Endothelial cell of umbilical vein (primary cell): ENCODE data around the gene LINC00632. TPM values are rescaled to one million over a fixed set of nuclear protein-coding genes. Genes with fewer than 3 reads are reported as not detected.

Source experiments
- BruUV-seq: library from RNA; stranded (reverse); fragments of 400-500 nt; replicated peaks from 2 replicates; lab custom pipeline; 2021; lab: Mats Ljungman, UMichigan
- CTCF ChIA-PET: fragments of 300-600, 350-600 bp; sonication (Branson Sonifier 250); formaldehyde crosslinking; loops from one replicate; lab custom pipeline; 2021; ENCODE audit warnings: antibody characterized with exemption, inconsistent platforms; lab: Charles Lee
- POLR2A ChIA-PET: fragments of 300-600, 350-600 bp; sonication (Branson Sonifier 250); formaldehyde crosslinking; loops from one replicate; lab custom pipeline; 2021; ENCODE audit warnings: antibody characterized with exemption, inconsistent platforms; lab: Charles Lee
- DNase-seq: peaks from one replicate; pipeline ENCODE4 v3.0.0-alpha.2; 2011; ENCODE audit warnings: low read depth, low spot score
- FAIRE-seq: peaks from 2 replicates; lab custom pipeline; 2011; peaks lifted over from hg19 to GRCh38; lab: Jason Lieb, UNC
- H2AFZ ChIP-seq: 2 replicates; pipeline ENCODE4 v1.6.0; 2012; ENCODE audit warnings: low read depth, low read length, control low read depth, inconsistent platforms
- H3K27ac ChIP-seq: 2 replicates; pipeline ENCODE4 v1.5.1; 2011; ENCODE audit warnings: low read depth, mild to moderate bottlenecking, control low read depth, low read length, moderate library complexity; ENCODE audit not compliant: insufficient read depth
- H3K27me3 ChIP-seq, 2 experiments: 2 replicates each; pipeline versions ENCODE4 v1.6.0 to v1.6.1; 2011; ENCODE audit warnings: low read length in 2 of 2, mixed read lengths in 1 of 2; ENCODE audit not compliant: control insufficient read depth in 2 of 2, insufficient read depth in 2 of 2
- H3K36me3 ChIP-seq, 2 experiments: 2 replicates in 1 of 2; 3 replicates in 1 of 2; pipeline ENCODE4 v1.5.1; 2011; ENCODE audit warnings: low read length in 2 of 2, mild to moderate bottlenecking in 1 of 2, moderate library complexity in 1 of 2; ENCODE audit not compliant: control insufficient read depth in 2 of 2, insufficient read depth in 2 of 2; ENCODE audit errors: extremely low read depth in 1 of 2
- H3K4me1 ChIP-seq: 3 replicates; pipeline ENCODE4 v1.5.1; 2011; ENCODE audit warnings: mild to moderate bottlenecking, low read length; ENCODE audit not compliant: control insufficient read depth, insufficient read depth; ENCODE audit errors: extremely low read depth
- H3K4me2 ChIP-seq: 2 replicates; pipeline ENCODE4 v1.6.1; 2011; ENCODE audit warnings: low read length, control low read depth, mixed read lengths; ENCODE audit not compliant: insufficient read depth
- H3K4me3 ChIP-seq, 3 experiments: fragments of 200-600 bp in 1 of 3; sonication (generic), shearing (Covaris generic) in 1 of 3; replicated peaks in 1 of 3; 2 replicates each; pipeline ENCODE4 v1.5.1; 2011 to 2016; ENCODE audit warnings: control low read depth in 3 of 3, low read length in 3 of 3, mild to moderate bottlenecking in 2 of 3, inconsistent platforms in 1 of 3, low read depth in 1 of 3, moderate library complexity in 1 of 3; ENCODE audit not compliant: insufficient read depth in 1 of 3
- H3K79me2 ChIP-seq: 2 replicates; pipeline ENCODE4 v1.6.0; 2012; ENCODE audit warnings: low read length, inconsistent platforms; ENCODE audit not compliant: control insufficient read depth, insufficient read depth
- H3K9ac ChIP-seq: replicated peaks from 2 replicates; pipeline ENCODE3; 2011; ENCODE audit warnings: low read length, control low read depth; ENCODE audit not compliant: insufficient read depth; ENCODE audit errors: extremely low read depth
- H3K9me1 ChIP-seq: replicated peaks from 3 replicates; pipeline ENCODE4 v1.6.0; 2011; ENCODE audit warnings: mild to moderate bottlenecking, low read length; ENCODE audit not compliant: control insufficient read depth, insufficient read depth; ENCODE audit errors: extremely low read depth
- H3K9me3 ChIP-seq: replicated peaks from 2 replicates; pipeline ENCODE4 v1.5.1; 2012; ENCODE audit warnings: low read length, inconsistent platforms; ENCODE audit not compliant: control insufficient read depth, insufficient read depth
- H4K20me1 ChIP-seq: replicated peaks from 2 replicates; pipeline ENCODE3; 2011; ENCODE audit warnings: mild to moderate bottlenecking, low read length; ENCODE audit not compliant: control insufficient read depth, insufficient read depth; ENCODE audit errors: extremely low read depth
- EZH2 ChIP-seq: IDR thresholded peaks from 2 replicates; pipeline ENCODE4 v1.6.1; 2012; ENCODE audit warnings: borderline replicate concordance, low read depth, mild to moderate bottlenecking, moderate library complexity, low read length, inconsistent platforms; ENCODE audit not compliant: severe bottlenecking
- FOS ChIP-seq: IDR thresholded peaks from 2 replicates; pipeline ENCODE4 v1.6.1; 2011; ENCODE audit warnings: mild to moderate bottlenecking, low read length, moderate library complexity, borderline replicate concordance; ENCODE audit not compliant: insufficient read depth
- POLR2AphosphoS5 ChIP-seq: IDR thresholded peaks from 2 replicates; pipeline ENCODE4 v1.6.1; 2012; ENCODE audit warnings: low read depth, mild to moderate bottlenecking, control low read depth, low read length, moderate library complexity; ENCODE audit not compliant: insufficient read depth
- dilution Hi-C: fragments of 300-500 bp; cut with MboI; formaldehyde crosslinking; loops from one replicate; pipeline ENCODE4 v1.15.0; 2019; ENCODE audit warnings: low sequenced_read_pairs; ENCODE audit not compliant: extremely low pct_ligation_motif_present
- intact Hi-C: fragments of 100-400 bp; cut with micrococcal nuclease; formaldehyde crosslinking; loops from one replicate; pipeline ENCODE4 v1.10.0; 2022
- polyA plus RNA-seq, 4 experiments: library from polyadenylated mRNA; depleted of rRNA in 3 of 4; stranded (reverse) in 3 of 4; unstranded in 1 of 4; fragments of >200 nt; gene quantifications; 2 replicates each; pipeline versions ENCODE4 v1.2.1 to v1.2.3, GENCODE V29; 2011 to 2012; ENCODE audit warnings: missing spikeins in 1 of 4
- total RNA-seq: library from RNA; stranded (reverse); gene quantifications from 2 replicates; pipeline ENCODE4 v1.2.3, GENCODE V29; 2021
- TF ChIP-seq, protein P1 (sequence below): IDR thresholded peaks from 2 replicates; pipeline ENCODE4 v1.6.1; 2011; ENCODE audit not compliant: insufficient read depth, insufficient read length
- TF ChIP-seq, protein P2 (sequence below), 2 donors: IDR thresholded peaks; 1 replicate in 1 of 2; 2 replicates in 1 of 2; pipeline ENCODE4 v1.5.1; 2011; ENCODE audit warnings: low read length in 2 of 2, mild to moderate bottlenecking in 2 of 2, moderate library complexity in 2 of 2, control low read depth in 1 of 2, inconsistent platforms in 1 of 2, low read depth in 1 of 2; ENCODE audit not compliant: insufficient read depth in 1 of 2; ENCODE audit errors: extremely low read depth in 1 of 2

LINC00632 gene
- total and polyA plus RNA-seq, 2 donors (not counting 3 experiments of a cell fraction or from before 2014, with no cell fraction given): 4.8 to 12.7 TPM

DNA sequence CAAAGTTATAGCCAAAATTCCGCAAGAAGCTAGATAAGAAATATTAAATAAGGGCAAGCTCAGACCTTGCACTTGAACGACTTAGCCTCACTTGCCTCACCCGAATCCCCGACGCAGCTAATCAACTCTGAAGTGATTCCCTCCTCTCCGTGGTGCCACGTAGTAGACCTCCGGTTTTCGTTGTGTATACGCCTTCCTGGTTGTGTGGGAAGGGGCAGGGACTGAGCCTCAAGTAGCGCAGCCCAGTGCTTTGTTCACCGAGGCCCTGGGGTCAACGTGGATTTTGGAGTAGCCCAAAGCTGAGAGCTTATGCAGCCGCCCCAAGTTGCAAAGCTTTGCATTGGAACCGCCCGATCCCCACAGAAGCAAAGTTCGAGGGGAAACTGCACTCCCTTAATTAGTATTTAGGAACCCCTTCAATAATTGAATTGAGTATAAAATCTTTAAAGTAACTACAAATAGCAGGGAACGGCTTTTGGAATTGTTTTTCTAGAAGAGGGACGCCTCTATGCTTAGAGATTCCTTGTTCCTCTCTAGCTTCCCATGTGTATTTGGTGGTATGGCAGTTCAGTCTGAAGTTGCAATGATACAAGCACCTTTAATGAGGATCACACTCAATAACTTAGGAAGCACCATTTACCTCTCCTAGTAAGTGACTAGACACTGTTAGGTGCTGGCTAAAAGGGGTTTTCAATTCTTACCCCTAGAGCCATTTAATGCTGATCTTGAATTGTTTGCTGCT is 55.7 kb downstream of the LINC00632 start:
- H3K27ac ChIP-seq: peak overlapping the region; percentile 37
- TF ChIP-seq, protein P1, sequence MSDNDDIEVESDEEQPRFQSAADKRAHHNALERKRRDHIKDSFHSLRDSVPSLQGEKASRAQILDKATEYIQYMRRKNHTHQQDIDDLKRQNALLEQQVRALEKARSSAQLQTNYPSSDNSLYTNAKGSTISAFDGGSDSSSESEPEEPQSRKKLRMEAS: no peak
- TF ChIP-seq POLR2AphosphoS5 (no peak), FOS (no peak)
- CTCF ChIA-PET: interaction anchor here (1.0 to 1.9 kb wide), 7 partner anchors 9 to 1324 kb away, joined by 3 to 18 read pairs (median 5); no protein-coding TSS in a partner anchor
- H3K4me1 ChIP-seq: peaks cover 3% of the 10 kb centered on the region
- peak overlapping the region; percentile 72 for H2AFZ ChIP-seq
- no peaks in the 10 kb centered on the region for H3K79me2 ChIP-seq
- peak overlapping the region; percentile 75 for H3K4me2 ChIP-seq
- no peaks in the 10 kb centered on the region for H3K9me1 ChIP-seq
- no peaks in the 10 kb centered on the region for H3K27me3 ChIP-seq
- intact Hi-C loops: loop anchor here (5.0 to 10.0 kb wide), 2 partner anchors 152 to 510 kb away; no protein-coding TSS in a partner anchor
- DNase-seq: peak; percentile 32
- POLR2A ChIA-PET: no interaction called here
- no peaks in the 10 kb centered on the region for H3K36me3 ChIP-seq
- no TSS peak for BruUV-seq
- dilution Hi-C loops: no loop called here
- peak; percentile 72 for FAIRE-seq
- H4K20me1 ChIP-seq: no peaks in the 10 kb centered on the region
- H3K9ac ChIP-seq: peak overlapping the region; percentile 79
- H3K9me3 ChIP-seq: no peaks in the 10 kb centered on the region
- H3K4me3 ChIP-seq: peak overlapping the region; percentile 47 to 87 (median 49)

DNA sequence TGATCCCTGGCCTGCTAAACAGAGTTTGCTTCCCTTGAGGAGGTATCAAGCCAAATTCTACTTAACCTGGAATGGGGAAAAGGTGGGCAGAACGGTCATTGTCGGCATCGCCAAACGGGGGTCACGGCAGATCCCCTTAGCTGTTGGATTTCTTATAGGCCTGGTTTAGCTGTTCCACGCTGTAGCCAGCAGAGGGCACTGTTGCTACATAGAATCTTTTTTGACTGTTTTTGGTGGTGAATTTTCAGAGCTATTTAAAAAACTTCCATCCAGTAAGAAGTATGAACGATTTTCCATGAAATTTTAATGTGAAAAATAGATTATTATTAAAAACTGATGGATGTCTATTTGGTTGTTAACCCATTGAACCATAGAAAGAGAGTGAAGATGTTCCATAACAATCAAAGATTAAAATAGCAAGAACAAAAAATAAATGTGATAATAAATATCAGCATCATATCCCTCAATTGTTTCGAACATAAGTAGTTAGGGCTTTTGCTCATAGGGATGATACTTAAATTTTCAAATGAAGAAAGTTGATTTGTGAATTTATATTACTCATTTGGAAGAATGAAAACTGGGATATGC is 56.6 kb downstream of the LINC00632 start:
- H3K4me3 ChIP-seq: peak overlapping the region in 1 of 3 experiments; percentile 87
- H3K36me3 ChIP-seq: no peaks in the 10 kb centered on the region
- no peaks in the 10 kb centered on the region for H3K9me1 ChIP-seq
- no peaks in the 10 kb centered on the region for H4K20me1 ChIP-seq
- ChIA-PET POLR2A (no interaction called here), CTCF (interaction anchor here (0.6 to 1.9 kb wide), 9 partner anchors 10 to 1323 kb away, joined by 3 to 18 read pairs (median 4); no protein-coding TSS in a partner anchor)
- peak overlapping the region; percentile 75 for H3K4me2 ChIP-seq
- no peak overlapping the region for H3K27ac ChIP-seq
- dilution Hi-C loops: no loop called here
- FAIRE-seq: peak; percentile 72
- H3K27me3 ChIP-seq: no peaks in the 10 kb centered on the region
- TF ChIP-seq, protein P2, sequence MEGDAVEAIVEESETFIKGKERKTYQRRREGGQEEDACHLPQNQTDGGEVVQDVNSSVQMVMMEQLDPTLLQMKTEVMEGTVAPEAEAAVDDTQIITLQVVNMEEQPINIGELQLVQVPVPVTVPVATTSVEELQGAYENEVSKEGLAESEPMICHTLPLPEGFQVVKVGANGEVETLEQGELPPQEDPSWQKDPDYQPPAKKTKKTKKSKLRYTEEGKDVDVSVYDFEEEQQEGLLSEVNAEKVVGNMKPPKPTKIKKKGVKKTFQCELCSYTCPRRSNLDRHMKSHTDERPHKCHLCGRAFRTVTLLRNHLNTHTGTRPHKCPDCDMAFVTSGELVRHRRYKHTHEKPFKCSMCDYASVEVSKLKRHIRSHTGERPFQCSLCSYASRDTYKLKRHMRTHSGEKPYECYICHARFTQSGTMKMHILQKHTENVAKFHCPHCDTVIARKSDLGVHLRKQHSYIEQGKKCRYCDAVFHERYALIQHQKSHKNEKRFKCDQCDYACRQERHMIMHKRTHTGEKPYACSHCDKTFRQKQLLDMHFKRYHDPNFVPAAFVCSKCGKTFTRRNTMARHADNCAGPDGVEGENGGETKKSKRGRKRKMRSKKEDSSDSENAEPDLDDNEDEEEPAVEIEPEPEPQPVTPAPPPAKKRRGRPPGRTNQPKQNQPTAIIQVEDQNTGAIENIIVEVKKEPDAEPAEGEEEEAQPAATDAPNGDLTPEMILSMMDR (IDR thresholded peaks at IDR 0.05; ENCODE audit: extremely low read depth in 1 of 2, insufficient read depth in 1 of 2, low read depth in 1 of 2, low read length in 2 of 2): peak; percentile 53 to 54
- no peak for TF ChIP-seq EZH2
- intact Hi-C loops: loop anchor here (5.0 to 10.0 kb wide), 2 partner anchors 151 to 509 kb away; no protein-coding TSS in a partner anchor
- no peaks in the 10 kb centered on the region for H3K79me2 ChIP-seq
- H3K4me1 ChIP-seq: peaks cover 3% of the 10 kb centered on the region
- no TSS peak for BruUV-seq
- peak; percentile 54 for DNase-seq
- no peaks in the 10 kb centered on the region for H3K9me3 ChIP-seq
- peak overlapping the region; percentile 17 for H2AFZ ChIP-seq
- H3K9ac ChIP-seq: peak overlapping the region; percentile 79
